IPS DF 4.7 (cell line): ENCODE data around the gene NOP10.
"Not testable (repeated sequence)": the region's sequence is repeated elsewhere in the genome, so short reads cannot be mapped to it uniquely, and the experiment has no call there.

Experiments
- DNase-seq: peaks from one replicate; pipeline ENCODE4 v3.0.0-alpha.2; 2013; ENCODE audit warnings: low spot score; ENCODE audit errors: extremely low read depth

The NOP10 gene

DNA sequence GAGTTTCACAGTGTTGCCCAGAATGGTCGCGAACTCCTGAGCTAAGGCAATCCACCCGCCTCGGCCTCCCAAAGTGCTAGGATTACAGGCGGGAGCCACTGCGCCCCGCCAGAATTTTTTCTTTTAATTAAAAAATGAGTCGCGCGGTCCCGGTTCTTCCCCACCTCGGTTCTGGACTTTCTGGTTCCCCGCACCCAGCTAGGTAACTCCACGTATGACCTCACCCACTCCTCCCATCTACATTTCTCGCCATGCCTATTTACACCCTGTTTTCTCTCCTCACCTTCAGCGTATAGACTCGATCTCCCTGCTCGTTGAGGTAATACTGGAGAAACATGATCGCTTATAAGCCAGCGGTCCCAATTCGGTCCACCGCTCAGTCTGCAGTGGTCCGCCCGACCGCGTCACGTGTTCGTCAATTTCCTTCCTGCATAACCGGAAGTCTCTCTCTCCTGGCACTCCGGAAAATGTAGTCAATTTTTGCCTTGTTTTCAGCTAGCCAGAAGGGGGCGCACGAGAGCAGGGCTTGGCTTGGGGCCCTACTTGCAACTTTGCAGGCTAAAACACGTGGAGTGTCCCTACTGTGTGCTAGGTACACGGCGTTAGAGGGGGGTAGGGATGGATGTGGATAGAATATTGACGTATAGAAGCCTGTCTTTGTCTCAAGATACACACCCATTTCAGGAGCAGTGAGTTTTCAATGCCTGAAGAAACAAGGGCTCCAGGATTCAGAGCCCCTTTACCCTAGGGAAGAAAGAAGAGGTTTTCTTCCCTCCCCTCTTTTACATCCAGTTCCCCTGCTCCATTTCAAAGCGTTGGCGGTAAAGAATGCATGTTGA lies at the start of gene NOP10, which contains the start of gene NUTM1:
TSS of gene NOP10 (minus strand) at position 400 of the 839 bp plus-strand sequence. CDS start at position 337, 63 bp downstream.
TSS of gene NUTM1 (plus strand) at position 579 of the 839 bp plus-strand sequence. CDS start 382 bp downstream, outside the sequence.
- DNase-seq = no peak

GRCh38 chr15:34389594-34390086 lies 46.7 kb upstream of the NOP10 start:
- DNase-seq = not testable (repeated sequence)

GRCh38 chr15:34381829-34382521 lies 39.0 kb upstream of the NOP10 start:
- not testable (repeated sequence) for DNase-seq

GRCh38 chr15:34380491-34380890 lies 37.6 kb upstream of the NOP10 start:
- DNase-seq = not testable (repeated sequence)

DNA sequence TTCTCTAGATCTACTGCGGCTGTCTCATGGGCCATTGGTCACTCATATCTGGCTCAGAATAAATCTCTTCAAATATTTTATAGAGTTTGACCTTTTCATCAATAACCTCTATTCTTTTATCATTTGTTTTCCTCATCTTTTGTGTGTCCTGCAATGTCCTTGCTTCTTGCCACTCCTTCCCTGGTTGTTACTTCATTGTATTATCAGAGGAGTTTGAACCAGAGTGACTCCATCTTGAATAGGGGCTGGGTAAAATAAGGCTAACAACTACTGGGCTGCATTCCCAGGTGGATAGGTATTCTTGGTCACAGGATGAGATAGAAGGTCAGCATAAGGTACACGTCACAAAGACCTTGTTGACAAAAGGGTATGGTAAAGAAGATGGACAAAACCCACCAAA lies 33.9 kb upstream of the NOP10 start:
- no peak for DNase-seq

- DNase-seq = not testable (repeated sequence)
Measured at GRCh38 chr15:34375541-34375940, 32.6 kb upstream of the NOP10 start.

GRCh38 chr15:34374816-34375215 lies 31.9 kb upstream of the NOP10 start:
- no peak for DNase-seq

GRCh38 chr15:34373951-34374350 lies 31.0 kb upstream of the NOP10 start:
- DNase-seq = no peak

- DNase-seq = no peak
Measured at GRCh38 chr15:34370643-34371042, 27.7 kb upstream of the NOP10 start.

DNA sequence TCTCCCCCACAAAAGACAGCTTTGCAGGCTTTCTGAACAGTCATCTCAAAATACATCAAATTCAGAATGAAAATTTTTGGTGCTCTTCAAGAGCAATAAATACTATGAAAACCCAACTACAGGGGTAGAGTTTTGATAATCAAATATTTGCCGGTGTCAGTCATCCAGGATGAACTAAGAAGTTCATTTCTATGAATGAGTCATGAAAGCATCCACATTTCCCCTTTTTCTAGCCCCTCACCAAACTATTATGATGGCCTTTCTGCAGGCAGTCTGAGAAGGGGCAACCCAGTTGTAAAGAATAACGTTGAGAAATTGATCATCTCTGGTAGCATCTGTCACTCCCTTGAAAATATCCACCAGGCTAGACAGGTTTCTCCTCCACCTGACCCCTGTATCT lies 27.2 kb upstream of the NOP10 start:
- DNase-seq = no peak

DNA sequence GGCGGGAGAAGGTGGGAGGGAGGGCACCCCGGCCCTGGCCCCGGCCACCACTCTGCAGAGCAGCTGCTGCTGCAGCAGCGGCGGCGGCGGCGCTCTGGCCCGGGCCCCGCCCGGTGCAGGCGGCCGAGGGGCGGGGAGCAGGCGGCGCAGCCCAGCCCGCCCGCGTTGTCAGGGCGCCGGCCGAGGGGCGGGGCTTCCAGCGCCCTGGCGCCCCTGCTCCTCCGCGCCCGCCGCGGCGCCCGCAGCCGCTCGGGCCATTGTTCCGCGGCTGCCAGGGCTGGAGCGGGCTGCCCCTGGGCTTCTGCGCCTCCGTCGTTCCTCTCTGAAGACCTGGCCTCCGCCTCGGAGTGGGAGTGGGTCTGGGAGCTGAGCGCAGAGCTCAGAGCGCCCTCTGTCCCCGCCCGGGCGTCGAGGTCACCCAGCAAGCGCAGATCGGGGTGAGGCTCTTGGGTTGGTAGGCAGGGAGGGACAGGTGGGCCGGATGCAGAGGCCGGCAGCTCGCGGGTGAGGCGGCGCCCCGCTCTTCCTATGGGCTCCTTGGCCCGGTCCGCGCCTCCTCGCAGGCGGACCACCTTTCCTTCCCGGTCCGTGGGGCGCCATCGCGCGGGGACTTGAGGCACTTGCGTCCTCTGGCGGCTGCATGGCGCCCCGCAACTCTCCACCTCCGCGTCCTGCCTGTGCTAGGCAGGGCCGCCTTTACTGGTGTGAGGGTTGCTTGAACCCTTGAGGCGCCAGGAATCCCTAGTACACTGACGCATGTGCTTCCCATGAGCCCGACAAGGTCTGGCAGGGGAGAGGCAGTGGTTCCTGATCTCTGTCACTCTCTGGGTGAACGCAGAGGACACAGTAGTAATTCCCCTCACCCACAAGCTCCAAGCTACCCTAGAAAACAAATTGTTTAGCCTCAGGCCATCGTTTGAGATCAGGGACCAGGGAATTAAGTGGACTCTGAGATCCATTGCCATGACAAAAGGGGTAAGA lies 24.5 kb upstream of the NOP10 start, which contains the start of gene LPCAT4:
TSS of gene LPCAT4 (minus strand) at position 96 of the 981 bp plus-strand sequence. CDS start 96 bp downstream, outside the sequence.
- DNase-seq = no peak

GRCh38 chr15:34366271-34367065 lies 23.5 kb upstream of the NOP10 start:
- no peak for DNase-seq

GRCh38 chr15:34365836-34366235 lies 22.9 kb upstream of the NOP10 start:
- no peak for DNase-seq

DNA sequence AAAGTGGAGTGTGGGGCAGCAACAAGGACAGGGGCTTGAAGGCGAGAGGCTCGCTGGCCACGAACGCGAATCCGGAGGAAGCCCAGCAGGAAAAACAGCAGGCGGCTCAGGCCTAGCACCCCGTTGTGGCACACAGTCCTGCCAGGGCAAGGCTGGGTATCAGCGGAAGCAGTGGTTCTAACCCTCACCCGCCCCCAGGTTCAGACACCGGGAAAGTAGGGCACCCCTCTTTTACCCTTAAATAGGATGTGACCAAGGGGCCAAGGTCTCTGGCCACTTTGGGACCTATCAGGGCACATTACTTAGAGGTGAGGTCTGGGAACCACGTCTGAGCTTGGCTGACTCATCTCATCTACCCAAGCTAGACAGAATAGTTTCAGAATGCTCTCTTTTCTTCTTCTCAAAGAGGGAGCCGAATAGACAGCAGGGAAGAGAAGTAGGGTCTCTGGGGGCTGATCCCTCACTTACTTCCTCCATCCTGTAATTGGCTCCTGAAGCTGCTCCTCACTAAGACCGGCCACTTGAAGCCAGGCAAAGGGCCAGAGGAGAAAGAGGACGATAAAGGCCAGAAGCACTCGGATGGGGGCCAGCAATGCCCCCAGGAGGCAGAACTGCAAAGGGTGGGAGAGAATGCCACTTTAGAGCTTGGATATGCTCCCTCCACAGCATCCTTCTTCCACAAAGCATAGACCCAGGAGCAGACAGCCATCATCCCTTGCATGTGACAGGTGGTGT lies 22.3 kb upstream of the NOP10 start:
- no peak for DNase-seq

DNA sequence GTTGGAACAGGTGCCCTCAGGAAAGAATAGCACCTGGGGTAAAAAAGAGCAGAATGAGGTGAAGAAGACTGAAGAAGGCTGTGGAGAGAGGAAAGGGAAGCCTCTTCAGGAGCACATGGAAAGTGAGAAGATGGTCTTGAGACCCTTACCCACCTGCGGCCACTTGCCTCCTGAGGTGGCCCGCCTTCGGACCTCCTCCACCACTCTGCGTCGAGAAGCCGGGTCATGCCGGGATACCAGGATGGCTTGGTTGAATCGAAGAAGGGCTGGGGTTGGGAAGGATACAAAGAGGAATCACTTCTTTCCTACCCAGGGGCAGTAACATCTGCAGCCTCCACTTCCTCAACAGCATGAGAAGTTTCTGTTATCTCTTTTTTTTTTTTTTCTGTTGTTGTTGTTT lies 21.1 kb upstream of the NOP10 start:
- DNase-seq = no peak

- no peak for DNase-seq
Measured at GRCh38 chr15:34362047-34362773, 19.3 kb upstream of the NOP10 start.

DNA sequence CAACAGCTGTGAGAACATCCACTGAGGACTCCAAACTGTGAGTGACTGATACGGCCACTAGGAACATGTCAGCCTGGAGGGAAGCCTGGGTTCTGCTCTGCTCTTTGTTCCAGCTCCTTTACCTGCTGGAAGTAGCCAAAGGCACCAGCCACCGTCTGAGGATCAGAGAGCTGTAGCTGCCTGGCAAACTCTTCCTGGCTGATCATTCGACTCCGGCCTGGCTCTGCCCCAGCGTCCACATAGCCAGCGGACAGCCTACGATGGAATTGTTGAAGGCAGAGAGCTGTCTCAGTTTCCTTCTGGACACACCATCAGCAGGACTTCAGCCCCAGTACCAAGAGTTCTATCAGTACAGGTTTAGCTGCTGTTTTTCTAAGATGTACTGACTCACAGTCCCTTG lies 18.3 kb upstream of the NOP10 start:
- DNase-seq = no peak

- no peak for DNase-seq
Measured at GRCh38 chr15:34360298-34360697, 17.4 kb upstream of the NOP10 start.

DNA sequence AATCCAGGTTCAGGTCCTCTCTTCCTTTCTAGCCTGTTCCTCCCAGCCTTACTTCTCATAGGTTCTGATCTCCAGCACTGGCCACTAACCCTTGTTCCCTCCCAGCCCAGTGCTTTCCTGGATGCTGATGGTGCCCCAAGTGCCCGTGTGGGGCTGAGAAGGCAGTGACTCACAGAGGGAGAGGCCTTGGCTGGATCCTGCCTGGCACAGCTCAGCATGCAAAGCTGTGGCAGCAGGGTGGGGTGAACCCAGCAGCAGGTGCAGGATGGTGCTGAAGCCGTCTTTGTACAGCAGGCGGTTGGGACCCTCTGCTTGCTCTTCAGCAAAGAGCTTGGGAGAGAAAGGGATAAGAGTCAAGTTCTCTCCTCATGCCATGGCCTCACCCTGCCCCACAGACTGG lies 16.5 kb upstream of the NOP10 start:
- DNase-seq = no peak
